Measurements from ENCODE around the gene CCDC157. TPM values are rescaled to one million over a fixed set of nuclear protein-coding genes. Genes with fewer than 3 reads are reported as not detected.
A peak's percentile ranks its signal among the peaks of the same experiment; 100 is the strongest.

CCDC157 gene
- total RNA-seq, 6 experiments from 2014 or later: 0.54 to 2.9 (median 0.86) TPM

- 60% methylated on average over 3 of the region's 3 CpGs for WGBS (ENCODE audit: insufficient coverage, low coverage, low lambda C conversion rate, missing lambda C conversion rate)
- no peak for ATAC-seq
- H3K4me1 ChIP-seq: peaks cover 0 to 33% (median 16%) of the 10 kb centered on the region in 4 donors
Observed at GRCh38 chr22:30393885-30394284, 37.1 kb downstream of the CCDC157 start.

DNA sequence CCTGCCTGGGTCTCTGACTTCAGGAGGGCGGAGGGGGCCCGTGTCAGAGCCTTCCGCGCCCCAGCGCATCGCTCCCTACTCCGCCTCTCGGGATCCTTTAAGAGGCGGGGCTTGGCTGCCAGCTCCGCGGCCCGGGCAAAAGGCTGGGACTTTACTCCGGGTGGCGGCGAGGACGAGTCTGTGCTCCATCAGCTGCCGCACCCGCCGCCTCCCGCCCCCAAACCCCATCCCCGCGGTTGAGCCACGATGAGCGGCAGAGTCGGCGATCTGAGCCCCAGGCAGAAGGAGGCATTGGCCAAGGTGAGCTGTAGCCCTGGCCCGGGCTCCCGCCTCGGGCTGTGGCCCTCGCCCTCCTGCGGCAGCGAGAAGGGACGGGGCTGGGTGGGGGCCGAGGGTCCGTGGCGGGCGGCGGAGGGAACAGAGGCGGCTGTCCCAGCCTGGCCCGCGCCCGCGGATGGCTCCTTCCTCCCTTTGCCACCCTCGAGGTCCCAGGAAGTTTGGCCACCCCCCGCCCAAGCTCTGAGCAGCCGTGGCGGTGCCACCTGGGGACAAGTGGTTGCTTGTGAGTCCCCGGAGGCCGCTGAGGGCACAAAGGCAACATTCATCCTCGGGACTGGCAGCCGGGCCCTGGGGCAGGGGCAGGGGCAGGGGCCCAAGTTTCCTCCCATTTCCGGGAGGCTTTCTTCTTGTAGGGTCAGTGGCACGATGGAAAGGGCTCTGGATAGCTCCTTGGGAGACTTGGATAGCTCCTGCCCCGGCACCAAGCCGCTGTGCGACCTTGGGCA is 40.3 kb downstream of the CCDC157 start, which contains the start of gene SEC14L2:
SEC14L2 (plus strand) TSS at position 148 of the 785 bp plus-strand sequence; CDS start at position 247, 99 bp downstream.
- H3K9me3 ChIP-seq: no peaks in the 10 kb centered on the region
- peaks cover 0 to 53% (median 25%) of the 10 kb centered on the region in 4 donors for H3K4me1 ChIP-seq
- no peak for TF ChIP-seq CTCF (IDR thresholded peaks at IDR 0.05)
- peak; percentile 81 for TF ChIP-seq POLR2A (IDR thresholded peaks at IDR 0.05)
- no CpG with 5 or more reads among the region's 56 CpGs for WGBS (ENCODE audit: insufficient coverage, low coverage, low lambda C conversion rate, missing lambda C conversion rate)
- H3K4me3 ChIP-seq: peak within 1 kb of the TSS; percentile 64 to 99 (median 91)
- intact Hi-C loops (cut with DNase I): loop anchor here in 1 of 2 donors (10.0 kb wide), 1 partner anchor 78 kb away; the partner anchor contains the start of gene SEC14L3
- ATAC-seq (peak; percentile 57 to 64 (median 60)), DNase-seq (peak; percentile 87 to 93 (median 91))
- no peaks in the 10 kb centered on the region for H3K27me3 ChIP-seq
- peak within 1 kb of the TSS; percentile 66 to 94 (median 90) for H3K27ac ChIP-seq
- H3K36me3 ChIP-seq: peaks cover 0 to 25% (median 3%) of the 10 kb centered on the region in 4 donors

More at GRCh38 chr22:30393885-30394284, 37.1 kb downstream of the CCDC157 start:
- no peak for TF ChIP-seq CTCF (IDR thresholded peaks at IDR 0.05)
- no peak for TF ChIP-seq POLR2A (IDR thresholded peaks at IDR 0.05)
- Histone ChIP-seq H3K9me3 (no peaks in the 10 kb centered on the region), H3K27me3 (no peaks in the 10 kb centered on the region), H3K36me3 (no peaks in the 10 kb centered on the region), H3K27ac (peak overlapping the region in 2 of 3 donors; percentile 95 to 96), H3K4me3 (no peak overlapping the region)
- no peak for DNase-seq
- intact Hi-C loops (cut with DNase I): loop anchor here (5.0 to 10.0 kb wide), 2 partner anchors 81 to 1002 kb away; partner anchors contain the start of gene SEC14L3 (in 1 of the 2)

DNA sequence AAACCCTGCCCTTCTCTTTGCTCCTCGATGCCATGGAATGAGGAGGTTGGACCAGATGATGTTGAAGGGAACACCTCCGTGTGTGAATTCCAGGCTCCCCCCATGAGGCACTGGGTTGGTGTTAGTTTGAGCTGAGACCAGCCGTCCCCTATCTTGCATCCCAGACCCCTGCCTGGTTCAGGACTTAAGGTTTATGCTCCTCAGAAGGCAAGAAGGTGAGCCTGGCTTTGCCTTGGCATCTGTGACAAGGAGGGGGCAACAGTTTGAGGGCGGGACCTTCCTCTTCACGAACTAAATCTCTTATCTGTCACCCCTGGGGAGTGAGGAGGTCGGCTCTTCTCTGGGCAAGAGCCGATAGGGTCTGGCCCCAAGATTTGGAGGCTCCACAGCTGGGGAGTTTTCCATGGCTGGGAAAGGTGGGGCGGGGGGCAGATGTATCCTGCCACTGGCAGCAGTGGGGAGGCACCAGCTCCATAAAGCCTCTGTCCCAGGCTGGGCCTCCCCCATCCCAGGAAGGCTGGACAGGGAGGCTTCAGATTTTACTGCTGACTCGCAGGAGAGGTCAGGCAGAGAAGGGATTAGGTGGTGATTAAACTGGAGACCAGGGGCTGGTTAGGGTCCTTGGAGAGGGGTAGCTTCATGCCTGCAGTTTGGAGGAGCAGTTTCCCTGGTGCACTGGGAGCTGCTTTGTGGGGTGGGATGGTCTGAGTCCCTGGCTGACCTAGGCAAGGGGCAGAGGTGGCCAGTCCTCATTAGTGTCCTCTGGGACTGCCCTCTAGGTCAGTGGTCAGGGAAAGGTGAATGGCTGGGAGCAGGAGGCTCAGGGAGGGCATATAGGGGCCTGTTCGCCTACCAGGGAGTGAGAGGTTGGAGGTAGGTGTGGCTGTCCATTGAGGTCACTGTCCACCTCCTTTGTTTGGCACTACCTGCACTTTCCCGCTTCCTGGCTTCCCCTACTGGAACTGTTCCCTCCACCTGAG is 41.1 kb downstream of the CCDC157 start:
- peak; percentile 79 to 96 (median 91) for DNase-seq
- H3K27ac ChIP-seq: peak overlapping the region; percentile 66 to 94 (median 90)
- 9% methylated on average over 10 of the region's 11 CpGs for WGBS (ENCODE audit: insufficient coverage, low coverage, low lambda C conversion rate, missing lambda C conversion rate)
- H3K4me3 ChIP-seq: peak overlapping the region; percentile 64 to 99 (median 91)
- H3K27me3 ChIP-seq: no peaks in the 10 kb centered on the region
- peaks cover 0 to 32% (median 3%) of the 10 kb centered on the region in 4 donors for H3K36me3 ChIP-seq
- no peaks in the 10 kb centered on the region for H3K9me3 ChIP-seq
- peaks cover 0 to 54% (median 25%) of the 10 kb centered on the region in 4 donors for H3K4me1 ChIP-seq
- intact Hi-C loops (cut with DNase I): loop anchor here in 1 of 2 donors (10.0 kb wide), 1 partner anchor 77 kb away; the partner anchor contains the start of gene SEC14L3
- TF ChIP-seq POLR2A (IDR thresholded peaks at IDR 0.05) (peak; percentile 57), CTCF (IDR thresholded peaks at IDR 0.05) (no peak)
- peak; percentile 80 to 94 (median 88) for ATAC-seq

Measured in right lobe of liver (tissue), 6 donors.